Breast epithelium (tissue), 4 donors: ENCODE measurements around the gene TRMU. TPM values are rescaled to one million over a fixed set of nuclear protein-coding genes. Genes with fewer than 3 reads are reported as not detected.
A peak's percentile ranks its signal among the peaks of the same experiment; 100 is the strongest.

Experiments
- DNase-seq, 2 donors: peaks; one replicate each; pipeline ENCODE4 v3.0.0-alpha.2; 2019; ENCODE audit warnings: low spot score in 2 of 2
- H3K27ac ChIP-seq, 2 donors: fragments of 200-600 bp; sonication (generic) in 1 of 2; one replicate each; pipeline ENCODE4 v1.5.1; 2016 to 2019; ENCODE audit warnings: mild to moderate bottlenecking in 1 of 2
- H3K27me3 ChIP-seq, 2 donors: fragments of 200-600 bp; sonication (generic) in 1 of 2; one replicate each; pipeline versions ENCODE4 v1.5.1 to v1.6.0; 2017 to 2019; ENCODE audit warnings: control low read depth in 1 of 2, mild to moderate bottlenecking in 1 of 2
- H3K36me3 ChIP-seq: fragments of 200-600 bp; one replicate; pipeline ENCODE4 v1.5.1; 2019
- H3K4me1 ChIP-seq, 2 donors: fragments of 200-600 bp; sonication (generic); one replicate each; pipeline ENCODE4 v1.5.1; 2016 to 2019; ENCODE audit warnings: control low read depth in 1 of 2
- H3K4me3 ChIP-seq, 3 donors: fragments of 200-600 bp; sonication (generic); 1 replicate in 2 of 3; 2 replicates in 1 of 3; pipeline ENCODE4 v1.5.1; 2016 to 2019; ENCODE audit warnings: mild to moderate bottlenecking in 3 of 3, moderate library complexity in 2 of 3
- H3K9me3 ChIP-seq, 2 donors: fragments of 200-600 bp; sonication (generic) in 1 of 2; one replicate each; pipeline ENCODE4 v1.5.1; 2016 to 2019; ENCODE audit warnings: control low read depth in 1 of 2
- POLR2A ChIP-seq: fragments of 450-650 bp; IDR thresholded peaks from one replicate; pipeline ENCODE4 v1.6.1; 2016; ENCODE audit warnings: antibody characterized with exemption, mild to moderate bottlenecking, moderate library complexity
- POLR2AphosphoS5 ChIP-seq, 3 donors: sonication (generic); formaldehyde crosslinking; IDR thresholded peaks; one replicate each; pipeline ENCODE4 v1.6.1; 2017; ENCODE audit warnings: antibody characterized with exemption in 3 of 3
- intact Hi-C: fragments of 100-400 bp; cut with DNase I; formaldehyde crosslinking; loops from one replicate; pipeline ENCODE4 v1.15.1; 2023; ENCODE audit warnings: low total_unique reads
- total RNA-seq, 3 donors: library from RNA; depleted of rRNA; stranded (reverse); fragments of >200 nt; gene quantifications; one replicate each; pipeline ENCODE4 v1.1.0, GENCODE V29; 2016
- TF ChIP-seq, protein P1 (sequence below), 3 donors: fragments of 450-650 bp; IDR thresholded peaks; one replicate each; pipeline ENCODE4 v1.5.1; 2016 to 2017; ENCODE audit warnings: antibody characterized with exemption in 3 of 3, mild to moderate bottlenecking in 3 of 3, moderate library complexity in 3 of 3

Gene TRMU
- total RNA-seq, 3 donors from 2014 or later = 25.4 to 40.6 (median 37.6) TPM

DNA sequence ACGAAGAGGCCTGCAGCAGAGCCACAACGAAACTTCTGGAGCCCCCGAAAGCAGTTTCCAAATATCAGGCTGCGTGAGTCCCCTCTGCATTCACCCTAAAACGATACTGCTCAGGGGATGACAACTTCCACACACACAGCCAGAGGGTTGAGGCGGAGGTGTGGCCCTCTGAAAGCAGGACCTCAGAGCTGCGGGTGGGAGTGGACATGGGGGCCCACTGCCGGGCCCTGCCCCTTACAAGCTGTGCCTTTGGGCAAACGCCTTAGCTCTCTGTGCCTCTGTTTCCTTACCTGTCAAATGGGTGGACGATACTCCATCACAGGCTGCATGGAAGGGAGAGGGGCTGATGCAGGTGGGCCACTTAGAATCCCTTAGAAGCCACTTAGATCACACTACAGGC, 53.1 kb downstream of the TRMU start:
- H3K9me3 ChIP-seq = no peaks in the 10 kb centered on the region
- intact Hi-C loops = no loop called here
- TF ChIP-seq, protein P1, sequence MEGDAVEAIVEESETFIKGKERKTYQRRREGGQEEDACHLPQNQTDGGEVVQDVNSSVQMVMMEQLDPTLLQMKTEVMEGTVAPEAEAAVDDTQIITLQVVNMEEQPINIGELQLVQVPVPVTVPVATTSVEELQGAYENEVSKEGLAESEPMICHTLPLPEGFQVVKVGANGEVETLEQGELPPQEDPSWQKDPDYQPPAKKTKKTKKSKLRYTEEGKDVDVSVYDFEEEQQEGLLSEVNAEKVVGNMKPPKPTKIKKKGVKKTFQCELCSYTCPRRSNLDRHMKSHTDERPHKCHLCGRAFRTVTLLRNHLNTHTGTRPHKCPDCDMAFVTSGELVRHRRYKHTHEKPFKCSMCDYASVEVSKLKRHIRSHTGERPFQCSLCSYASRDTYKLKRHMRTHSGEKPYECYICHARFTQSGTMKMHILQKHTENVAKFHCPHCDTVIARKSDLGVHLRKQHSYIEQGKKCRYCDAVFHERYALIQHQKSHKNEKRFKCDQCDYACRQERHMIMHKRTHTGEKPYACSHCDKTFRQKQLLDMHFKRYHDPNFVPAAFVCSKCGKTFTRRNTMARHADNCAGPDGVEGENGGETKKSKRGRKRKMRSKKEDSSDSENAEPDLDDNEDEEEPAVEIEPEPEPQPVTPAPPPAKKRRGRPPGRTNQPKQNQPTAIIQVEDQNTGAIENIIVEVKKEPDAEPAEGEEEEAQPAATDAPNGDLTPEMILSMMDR (IDR thresholded peaks at IDR 0.05) = no peak
- no peak for TF ChIP-seq POLR2AphosphoS5 (IDR thresholded peaks at IDR 0.05)
- TF ChIP-seq POLR2A = no peak
- H3K4me1 ChIP-seq = peaks cover 0 to 6% of the 10 kb centered on the region in 2 donors
- no peaks in the 10 kb centered on the region for H3K36me3 ChIP-seq
- H3K27me3 ChIP-seq = no peaks in the 10 kb centered on the region
- DNase-seq = no peak
- H3K4me3 ChIP-seq = no peak overlapping the region
- no peak overlapping the region for H3K27ac ChIP-seq

DNA sequence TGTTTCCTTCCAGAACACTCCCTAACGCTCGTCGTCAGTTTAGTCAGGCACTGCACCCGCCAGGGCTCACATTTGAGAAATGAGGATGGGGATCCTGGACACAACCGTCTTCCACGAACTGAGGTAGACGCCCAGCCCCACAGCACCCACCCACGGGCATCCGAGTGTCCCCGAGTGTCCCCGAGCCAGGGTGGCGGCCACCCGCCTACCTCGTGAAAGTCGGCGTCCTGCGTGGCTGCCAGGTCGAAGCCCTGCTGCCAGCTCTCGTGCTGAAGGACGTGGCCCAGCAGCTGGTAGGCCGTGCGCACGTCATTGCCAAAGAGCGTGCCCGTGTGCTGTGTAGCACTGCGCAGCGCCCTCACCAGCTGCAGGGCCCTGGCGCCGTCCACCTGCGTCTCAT, 53.6 kb downstream of the TRMU start:
- intact Hi-C loops = no loop called here
- Histone ChIP-seq H3K4me3 (no peak overlapping the region), H3K36me3 (no peaks in the 10 kb centered on the region), H3K27me3 (no peaks in the 10 kb centered on the region), H3K4me1 (peaks cover 0 to 6% of the 10 kb centered on the region in 2 donors), H3K9me3 (no peaks in the 10 kb centered on the region), H3K27ac (no peak overlapping the region)
- no peak for DNase-seq
- no peak for TF ChIP-seq POLR2A
- TF ChIP-seq, protein P1 (IDR thresholded peaks at IDR 0.05) = no peak
- no peak for TF ChIP-seq POLR2AphosphoS5 (IDR thresholded peaks at IDR 0.05)

DNA sequence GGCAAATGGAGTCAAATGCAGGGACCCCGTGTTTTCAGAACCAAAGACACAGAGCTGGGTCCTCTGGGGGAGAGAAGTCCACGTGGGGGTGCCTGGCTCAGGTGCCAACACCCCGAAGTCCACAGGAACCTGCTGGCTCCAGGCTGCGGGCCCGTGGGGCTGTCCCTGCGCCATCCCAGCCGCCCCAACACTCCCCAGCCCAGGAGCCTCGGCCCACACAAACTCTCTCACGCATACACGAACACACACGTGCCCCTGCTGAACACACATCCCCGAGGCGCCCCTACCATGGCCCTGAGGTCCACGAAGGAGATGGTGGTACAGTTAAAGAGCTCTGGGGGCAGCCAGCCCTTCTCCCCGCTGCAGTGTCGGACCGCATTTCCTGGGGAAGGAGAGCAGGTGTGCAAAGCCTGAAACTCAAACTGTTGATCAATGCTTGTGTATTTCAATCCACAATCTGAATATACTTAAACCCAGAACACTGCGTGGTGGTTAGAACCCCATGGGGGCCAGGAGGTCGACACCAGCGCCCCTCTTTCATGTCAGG, 54.7 kb downstream of the TRMU start:
- no peak for DNase-seq
- intact Hi-C loops = no loop called here
- Histone ChIP-seq H3K4me1 (peaks cover 0 to 6% of the 10 kb centered on the region in 2 donors), H3K36me3 (no peaks in the 10 kb centered on the region), H3K9me3 (no peaks in the 10 kb centered on the region), H3K27me3 (no peaks in the 10 kb centered on the region), H3K27ac (peak overlapping the region; percentile 71 to 82), H3K4me3 (peak overlapping the region in 2 of 3 donors; percentile 31 to 54)
- TF ChIP-seq, protein P1 (IDR thresholded peaks at IDR 0.05) = no peak
- TF ChIP-seq POLR2AphosphoS5 (IDR thresholded peaks at IDR 0.05) = no peak
- no peak for TF ChIP-seq POLR2A

DNA sequence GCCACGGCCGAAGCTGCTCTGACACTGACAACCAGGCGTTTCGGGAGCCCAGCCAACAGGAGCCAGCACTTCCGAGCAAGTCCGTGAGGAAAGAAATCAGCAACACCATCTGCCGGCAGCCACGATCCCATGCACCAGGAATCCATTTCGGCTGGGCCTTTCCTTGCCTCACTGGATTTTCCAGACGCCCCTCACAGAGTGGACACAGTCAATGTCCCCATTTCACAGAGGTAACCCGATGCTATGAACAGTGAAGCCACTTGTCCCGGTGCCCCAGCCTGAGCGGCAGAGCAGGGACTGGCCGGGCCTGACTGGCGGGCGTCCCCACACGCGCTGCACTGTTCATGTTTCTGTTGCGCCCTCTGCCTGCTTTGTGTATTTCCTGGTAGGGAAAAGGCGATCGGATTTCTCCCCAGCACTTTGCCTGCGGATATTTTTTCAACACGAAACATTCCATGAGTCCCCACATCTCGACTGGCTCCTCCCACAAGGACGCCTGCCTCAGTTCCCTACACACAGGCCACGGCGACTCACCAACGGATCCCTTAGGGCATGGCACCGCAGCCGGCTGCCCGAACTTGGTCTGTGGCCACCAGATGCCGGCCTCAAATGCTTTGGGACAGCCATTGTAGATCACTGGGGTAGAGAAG, 55.3 kb downstream of the TRMU start:
- Histone ChIP-seq H3K4me1 (peaks cover 0 to 6% of the 10 kb centered on the region in 2 donors), H3K27ac (peak overlapping the region; percentile 71 to 82), H3K36me3 (no peaks in the 10 kb centered on the region), H3K27me3 (no peaks in the 10 kb centered on the region), H3K4me3 (peak overlapping the region in 2 of 3 donors; percentile 31 to 54), H3K9me3 (no peaks in the 10 kb centered on the region)
- intact Hi-C loops = no loop called here
- TF ChIP-seq POLR2A = no peak
- TF ChIP-seq POLR2AphosphoS5 (IDR thresholded peaks at IDR 0.05) = no peak
- TF ChIP-seq, protein P1 (IDR thresholded peaks at IDR 0.05) = peak; percentile 11 to 48 (median 24)
- DNase-seq = peak; percentile 47 to 81

DNA sequence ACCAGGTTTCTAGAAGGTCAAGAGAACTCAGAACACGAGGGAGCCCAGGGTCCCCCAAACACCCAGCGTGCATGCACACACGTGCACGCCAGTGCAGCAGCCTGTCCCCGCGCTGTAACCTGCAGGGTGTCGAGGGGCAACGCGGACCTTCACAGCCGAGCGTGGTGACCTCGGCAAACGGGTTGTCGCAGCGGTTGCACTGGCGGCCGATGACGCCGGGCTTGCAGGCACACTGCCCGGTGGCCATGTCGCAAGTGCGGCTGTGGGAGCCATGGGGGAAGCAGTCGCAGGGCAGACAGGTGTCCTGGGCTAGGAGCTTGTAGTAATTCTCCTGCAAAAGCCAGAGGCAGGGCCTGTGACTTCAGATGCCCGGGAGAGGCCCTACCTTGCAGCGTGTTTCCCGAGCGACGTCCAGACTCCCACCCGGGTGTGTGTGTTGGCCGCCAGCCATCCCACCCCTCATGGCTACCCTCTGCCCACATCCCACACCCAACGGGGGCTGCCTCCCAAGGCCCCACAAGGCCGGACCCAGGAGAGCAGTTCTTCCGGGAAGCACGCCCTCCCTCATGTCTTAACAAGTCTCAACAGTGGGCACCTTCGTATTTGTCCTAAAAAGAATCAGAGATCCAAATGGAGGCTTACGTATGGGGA, 56.1 kb downstream of the TRMU start:
- Histone ChIP-seq H3K36me3 (no peaks in the 10 kb centered on the region), H3K4me1 (peaks cover 0 to 6% of the 10 kb centered on the region in 2 donors), H3K4me3 (no peak overlapping the region), H3K27me3 (no peaks in the 10 kb centered on the region), H3K9me3 (no peaks in the 10 kb centered on the region), H3K27ac (peak overlapping the region in 1 of 2 donors; percentile 82)
- intact Hi-C loops = no loop called here
- no peak for DNase-seq
- no peak for TF ChIP-seq POLR2AphosphoS5 (IDR thresholded peaks at IDR 0.05)
